NCI-H1092 treated with DMSO at 0.1 percent for 48 hours (cell line): ENCODE results near the gene DRD2.
"Not testable (repeated sequence)": the region's sequence is repeated elsewhere in the genome, so short reads cannot be mapped to it uniquely, and the experiment has no call there.

Experiments
- DNase-seq: peaks from one replicate; lab custom pipeline; 2025; lab: John Stamatoyannopoulos, UW

Gene DRD2

DNA sequence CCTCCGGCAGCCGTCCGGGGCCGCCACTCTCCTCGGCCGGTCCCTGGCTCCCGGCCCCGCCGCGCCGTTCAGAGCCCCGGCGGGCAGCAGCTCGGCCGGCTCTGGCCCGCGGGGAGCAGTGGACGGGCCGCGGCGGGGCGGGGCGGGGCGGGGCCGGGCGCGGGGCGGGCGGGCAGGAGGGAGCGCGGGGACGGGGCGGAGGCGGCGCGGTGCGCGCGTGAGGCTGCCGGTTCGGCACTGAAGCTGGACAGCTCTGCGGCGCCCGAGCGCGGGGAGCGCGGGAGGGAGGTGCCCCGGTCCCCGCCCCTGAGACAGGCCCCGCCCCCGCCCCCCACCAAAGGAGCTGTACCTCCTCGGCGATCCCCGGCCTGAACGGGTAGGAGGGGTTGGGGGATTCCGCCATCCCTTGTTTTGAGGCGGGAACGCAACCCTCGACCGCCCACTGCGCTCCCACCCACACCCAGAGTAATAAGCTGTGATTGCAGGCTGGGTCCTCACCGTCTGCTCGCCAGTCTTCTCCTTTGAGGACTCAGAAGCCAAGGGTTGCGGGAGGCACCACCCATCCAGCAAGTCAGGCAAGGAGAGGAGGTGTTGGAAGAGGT is at the start of gene DRD2:
DRD2 (minus strand) TSS at position 239 of the 602 bp plus-strand sequence. CDS start 50,747 bp downstream, outside the sequence.
- peak; percentile 20 for DNase-seq

DNA sequence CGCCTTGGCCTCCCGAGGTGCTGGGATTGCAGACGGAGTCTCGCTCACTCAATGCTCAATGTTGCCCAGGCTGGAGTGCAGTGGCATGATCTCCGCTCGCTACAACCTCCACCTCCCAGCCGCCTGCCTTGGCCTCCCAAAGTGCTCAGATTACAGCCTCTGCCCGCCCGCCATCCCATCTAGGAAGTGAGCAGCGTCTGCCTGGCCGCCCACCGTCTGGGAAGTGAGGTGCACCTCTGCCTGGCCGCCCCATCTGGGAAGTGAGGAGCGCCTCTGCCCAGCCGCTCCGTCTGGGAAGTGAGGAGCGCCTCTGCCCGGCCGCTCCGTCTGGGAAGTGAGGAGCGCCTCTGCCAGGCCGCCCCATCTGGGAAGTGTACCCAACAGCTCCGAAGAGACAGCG is 48.7 kb upstream of the DRD2 start:
- DNase-seq: not testable (repeated sequence)

DNA sequence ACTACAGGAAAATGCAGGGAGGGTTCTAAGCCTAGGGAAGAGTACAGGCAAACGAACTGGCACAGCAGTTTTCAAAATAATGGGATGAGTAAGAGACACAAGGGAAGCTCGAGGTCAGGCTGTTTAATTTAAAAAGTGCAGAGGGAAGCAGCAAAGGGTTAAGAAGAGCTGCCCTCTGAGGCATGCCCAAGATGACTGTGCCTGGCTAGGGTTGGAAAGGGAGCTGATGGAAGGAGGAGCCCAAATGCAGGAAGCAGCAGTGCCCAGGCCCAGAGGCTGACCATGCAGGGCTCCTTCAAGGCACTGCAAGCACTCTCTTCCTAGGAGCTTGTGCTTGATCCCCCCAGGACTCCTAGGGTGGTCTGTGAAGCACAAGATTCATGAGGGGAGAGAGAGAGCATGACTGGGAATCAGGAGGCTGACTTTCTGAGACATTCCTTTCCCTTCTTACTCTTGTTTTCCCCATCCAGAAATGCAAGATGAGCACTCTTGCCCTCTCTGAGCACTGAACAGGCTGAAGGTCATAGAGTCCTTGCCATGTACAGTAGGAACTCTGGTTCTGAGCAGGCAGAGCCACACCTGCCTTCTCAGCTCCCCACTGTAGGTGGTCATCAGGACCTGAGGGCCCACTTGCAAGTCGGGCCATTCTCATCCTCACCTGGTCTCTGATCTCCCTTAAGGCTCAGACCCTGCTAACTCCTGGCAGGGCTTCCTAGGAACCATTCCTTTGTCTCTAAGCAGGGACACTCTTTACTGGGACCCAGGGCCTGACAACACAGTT is 46.7 kb upstream of the DRD2 start:
- DNase-seq: no peak

DNA sequence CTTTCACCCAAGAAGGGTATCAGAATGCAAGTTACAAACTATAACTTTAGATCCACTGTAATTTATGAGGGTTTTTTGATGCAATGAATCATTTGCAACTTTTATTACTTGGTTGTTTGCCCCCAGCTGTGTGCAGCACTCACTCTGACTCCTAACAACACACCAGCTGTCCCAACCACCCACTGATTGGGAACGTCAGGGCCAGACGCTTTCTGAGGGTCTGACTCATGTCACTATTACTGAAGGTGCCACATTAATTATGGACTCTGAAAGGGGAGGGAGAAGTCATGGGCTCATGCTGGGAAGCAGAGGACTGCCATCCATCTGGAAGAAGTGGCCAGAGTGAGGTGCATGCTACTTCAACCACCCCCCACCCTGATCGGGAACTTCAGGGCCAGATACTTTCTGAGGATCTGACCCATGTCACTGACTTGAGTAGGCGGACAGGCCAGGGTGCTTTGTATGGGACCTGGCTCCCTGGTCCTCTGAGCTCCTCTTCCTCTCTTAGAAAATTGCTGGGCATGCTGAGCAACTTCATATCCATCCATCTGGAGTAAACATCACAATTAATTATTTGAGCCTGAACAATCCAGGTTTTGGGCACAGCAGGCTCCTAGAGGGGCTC is 44.9 kb upstream of the DRD2 start:
- no peak for DNase-seq

DNA sequence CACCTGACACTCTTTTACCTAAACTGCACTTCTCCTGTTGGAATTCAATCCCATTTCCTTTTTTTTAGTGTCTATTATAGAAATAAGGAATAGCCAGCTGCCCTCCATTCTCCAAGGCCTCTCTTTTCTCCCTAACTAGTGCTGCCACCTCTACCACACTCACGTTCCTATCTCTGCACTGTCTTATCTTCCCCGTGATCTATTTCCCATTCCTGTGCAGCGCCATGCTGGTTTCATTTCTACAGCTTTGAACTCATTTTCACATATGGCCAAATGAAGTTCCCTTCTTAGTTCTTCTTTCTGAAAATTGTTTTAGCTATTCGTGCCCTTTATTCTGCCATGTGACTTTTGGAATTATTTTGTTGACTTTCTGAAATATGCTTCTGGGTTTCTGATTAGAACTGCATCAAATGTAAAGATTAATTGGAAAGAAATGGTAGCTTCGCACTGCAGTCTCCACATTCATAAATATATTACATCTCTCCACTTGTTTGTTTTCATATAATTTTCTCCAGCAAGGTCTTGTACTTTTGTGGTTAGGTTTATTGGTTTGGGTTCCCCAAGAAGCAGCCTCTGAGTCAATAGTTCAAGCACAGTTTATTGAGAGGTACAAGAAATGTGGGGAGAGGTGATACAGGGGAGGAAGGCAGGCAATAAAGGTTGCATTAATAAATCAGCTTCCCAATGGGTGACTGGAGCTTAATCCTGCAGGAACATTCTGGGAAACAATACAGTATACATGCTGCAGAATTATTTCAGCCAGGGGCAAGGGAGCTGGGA is 43.7 kb upstream of the DRD2 start:
- no peak for DNase-seq

DNA sequence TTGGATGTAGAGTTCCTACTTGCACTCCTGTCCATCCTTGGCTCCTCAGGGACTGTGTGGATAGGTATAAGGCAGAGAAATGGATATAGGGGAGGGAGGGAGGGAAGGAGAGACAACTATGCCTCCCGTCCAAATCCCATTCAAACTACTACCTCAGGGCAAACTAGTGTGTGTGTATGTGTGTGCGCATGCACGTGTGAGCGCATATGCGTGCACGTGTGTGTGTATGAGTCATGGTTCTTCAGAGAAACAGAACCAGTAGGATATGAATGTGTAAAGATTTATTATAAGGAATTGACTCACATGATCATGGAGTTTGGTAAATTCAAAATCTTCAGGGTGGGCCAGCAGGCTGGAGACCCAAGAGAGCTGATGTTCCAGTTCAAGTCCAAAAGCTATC is 42.2 kb upstream of the DRD2 start:
- DNase-seq: no peak

DNA sequence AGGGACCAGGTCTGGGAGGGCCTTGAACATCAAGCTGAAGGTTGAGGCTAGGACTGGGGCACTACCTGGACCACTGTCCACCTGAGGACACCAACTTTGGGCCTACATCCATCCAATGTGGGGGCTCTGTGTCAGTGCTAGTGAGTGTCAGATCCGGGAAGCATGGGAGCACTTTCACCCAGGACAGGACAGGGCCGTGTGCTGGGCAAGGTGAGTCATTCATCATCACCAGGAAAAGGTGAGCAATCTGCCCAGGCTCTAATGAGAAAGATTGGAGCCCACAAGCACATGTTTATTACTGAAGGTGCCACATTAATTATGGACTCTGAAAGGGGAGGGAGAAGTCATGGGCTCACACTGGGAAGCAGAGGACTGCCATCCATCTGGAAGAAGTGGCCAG is 39.7 kb upstream of the DRD2 start:
- DNase-seq: no peak

DNA sequence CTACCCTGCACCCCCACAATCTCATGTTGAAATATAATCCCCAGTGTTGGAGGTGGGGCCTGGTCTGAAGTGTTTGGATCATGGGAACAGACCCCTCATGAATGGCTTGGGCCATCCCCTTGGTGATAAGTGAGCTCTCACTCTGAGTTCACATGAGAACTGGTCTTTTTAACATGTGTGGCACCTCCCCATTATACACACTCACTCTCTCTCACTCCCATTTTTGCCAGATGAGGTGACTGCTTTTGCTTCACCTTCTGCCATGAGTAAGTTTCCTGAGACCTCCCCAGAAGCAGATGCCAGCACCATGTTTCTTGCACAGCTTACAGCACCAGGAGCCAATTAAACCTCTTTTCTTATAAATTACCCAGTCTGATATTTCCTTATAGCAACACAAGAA is 32.1 kb upstream of the DRD2 start:
- no peak for DNase-seq

DNA sequence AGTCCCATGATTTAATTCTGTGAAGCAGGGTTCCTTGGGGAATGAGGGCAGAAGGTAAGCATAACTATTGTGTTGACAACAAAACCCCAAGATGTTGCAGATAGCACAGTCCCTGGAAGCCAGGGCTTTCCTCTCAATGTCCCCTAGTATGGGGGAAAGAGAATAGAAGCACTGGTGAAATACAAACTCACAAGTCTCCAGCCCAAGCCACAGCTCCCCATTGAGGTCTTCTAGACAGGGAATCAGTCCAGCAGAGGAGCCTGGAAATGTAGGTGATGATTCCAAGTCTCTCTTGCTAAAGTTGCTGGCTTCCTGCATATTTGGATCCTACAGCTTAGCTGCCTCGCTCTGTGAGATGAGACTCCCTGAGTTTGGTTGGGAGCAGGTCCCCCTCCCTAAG is 31.7 kb upstream of the DRD2 start:
- DNase-seq: no peak

DNA sequence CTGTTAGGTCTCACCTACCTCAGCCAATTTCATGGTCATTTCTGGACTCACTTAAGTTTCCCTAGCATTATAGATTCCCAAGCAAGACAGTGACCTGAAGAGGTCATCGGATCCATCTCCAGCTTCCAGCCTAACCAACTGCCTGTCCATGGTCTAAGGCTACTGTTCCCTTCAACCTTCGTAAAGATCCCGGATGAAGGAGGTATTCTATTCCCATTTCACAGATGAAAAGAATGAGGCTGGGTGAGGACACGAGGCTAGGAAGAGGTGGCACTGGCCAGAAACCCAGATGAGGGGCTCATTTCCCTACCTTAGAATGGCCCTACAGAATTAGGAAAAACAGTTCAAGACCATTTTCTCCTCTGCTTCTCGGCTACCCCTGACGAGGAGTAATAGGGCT is 31.3 kb upstream of the DRD2 start:
- DNase-seq: no peak

DNA sequence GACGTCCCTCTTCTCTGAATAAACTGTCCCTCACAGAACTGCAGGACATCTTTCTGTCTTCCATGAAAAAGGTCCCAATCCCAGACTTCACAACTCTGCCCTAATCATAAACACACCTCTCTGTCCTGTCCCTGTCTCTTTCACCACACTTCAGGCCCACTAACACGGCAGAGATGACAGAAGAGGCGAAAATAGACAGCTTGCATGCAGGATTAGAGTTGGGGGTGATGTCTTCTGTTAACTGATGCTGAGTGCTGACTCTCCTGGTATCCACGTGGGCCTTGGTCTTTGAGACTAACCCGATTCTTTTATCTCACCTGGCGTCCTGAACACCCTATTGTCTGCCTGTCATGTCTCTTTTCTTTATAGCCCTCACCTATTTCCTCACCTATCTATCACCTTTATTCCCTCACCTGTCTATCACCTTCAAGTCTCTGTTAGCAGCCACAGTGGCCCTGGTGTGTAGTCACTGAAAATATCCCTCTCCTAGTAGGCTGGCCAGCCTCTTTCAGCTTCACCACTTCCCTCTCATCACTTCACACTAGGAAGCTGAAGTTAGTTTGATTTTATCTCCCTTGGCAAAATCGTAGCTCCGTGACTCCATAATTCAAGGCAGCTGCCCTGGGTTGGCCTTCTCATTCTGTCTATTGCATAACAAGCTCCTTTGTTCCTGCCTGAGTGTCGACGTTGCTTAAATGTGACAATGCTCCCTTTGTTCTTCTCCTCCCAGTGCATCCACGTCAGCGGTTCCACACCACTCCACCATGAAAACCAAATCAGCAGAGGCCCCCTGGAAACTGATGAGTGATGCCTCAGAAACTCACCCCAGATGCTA is 30.6 kb upstream of the DRD2 start:
- no peak for DNase-seq

DNA sequence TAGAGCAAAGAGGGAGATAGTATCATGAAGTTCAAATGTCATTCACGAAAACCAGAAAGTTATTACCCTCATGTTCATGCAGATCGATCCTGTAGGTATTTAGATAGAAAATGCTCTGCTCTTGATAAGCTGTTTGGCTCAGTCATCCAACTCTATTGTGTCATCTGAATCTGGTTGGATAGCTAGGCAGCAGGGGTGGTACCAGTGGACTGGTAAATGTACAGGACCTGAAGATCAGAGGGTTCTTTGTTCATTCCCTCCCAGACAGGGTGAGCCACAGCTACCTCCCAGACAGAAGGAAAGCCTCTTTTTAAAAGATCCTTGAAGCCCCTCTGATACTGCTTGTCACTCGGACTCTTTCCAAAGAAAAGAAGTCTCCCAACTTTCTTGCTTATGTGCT is 29.8 kb upstream of the DRD2 start:
- no peak for DNase-seq

DNA sequence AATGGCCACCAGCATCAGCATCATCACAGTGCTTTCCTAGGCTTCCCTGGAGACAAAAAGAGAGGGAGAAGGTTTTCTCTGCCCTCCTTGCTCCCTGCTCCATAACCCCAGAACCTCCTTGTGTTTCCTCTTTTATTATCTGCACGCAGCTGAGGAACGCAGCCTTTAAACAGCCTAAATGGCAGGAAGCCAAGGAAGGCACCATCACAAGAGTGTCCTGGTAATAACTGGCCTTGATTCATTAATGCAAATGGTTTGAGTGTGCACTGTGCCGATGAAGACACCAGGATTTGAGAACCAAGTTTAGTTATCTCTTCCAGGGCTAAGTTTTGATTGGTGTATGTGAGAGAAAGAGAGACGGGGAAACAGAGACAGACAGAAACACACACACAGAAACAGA is 29.4 kb upstream of the DRD2 start:
- DNase-seq: no peak

DNA sequence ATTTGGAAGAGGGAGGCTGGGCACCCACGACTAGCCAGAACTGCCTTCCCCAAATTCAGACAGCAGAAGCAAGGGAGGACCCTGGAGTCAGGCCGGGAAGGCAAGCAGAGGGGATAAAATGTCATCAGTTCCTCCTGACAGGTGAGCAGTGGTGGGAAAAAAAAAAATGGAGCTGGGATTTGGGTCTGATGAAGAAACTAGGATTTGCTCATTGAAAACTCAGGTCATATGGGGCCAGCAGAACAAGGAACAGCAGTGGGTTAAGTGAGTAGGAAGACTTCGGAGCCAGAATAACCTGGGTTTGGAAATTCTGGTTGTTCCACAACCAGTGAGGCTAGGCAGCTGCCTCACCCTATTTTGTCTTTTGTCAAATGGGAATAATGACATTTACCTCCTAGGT is 28.9 kb upstream of the DRD2 start:
- DNase-seq: no peak

DNA sequence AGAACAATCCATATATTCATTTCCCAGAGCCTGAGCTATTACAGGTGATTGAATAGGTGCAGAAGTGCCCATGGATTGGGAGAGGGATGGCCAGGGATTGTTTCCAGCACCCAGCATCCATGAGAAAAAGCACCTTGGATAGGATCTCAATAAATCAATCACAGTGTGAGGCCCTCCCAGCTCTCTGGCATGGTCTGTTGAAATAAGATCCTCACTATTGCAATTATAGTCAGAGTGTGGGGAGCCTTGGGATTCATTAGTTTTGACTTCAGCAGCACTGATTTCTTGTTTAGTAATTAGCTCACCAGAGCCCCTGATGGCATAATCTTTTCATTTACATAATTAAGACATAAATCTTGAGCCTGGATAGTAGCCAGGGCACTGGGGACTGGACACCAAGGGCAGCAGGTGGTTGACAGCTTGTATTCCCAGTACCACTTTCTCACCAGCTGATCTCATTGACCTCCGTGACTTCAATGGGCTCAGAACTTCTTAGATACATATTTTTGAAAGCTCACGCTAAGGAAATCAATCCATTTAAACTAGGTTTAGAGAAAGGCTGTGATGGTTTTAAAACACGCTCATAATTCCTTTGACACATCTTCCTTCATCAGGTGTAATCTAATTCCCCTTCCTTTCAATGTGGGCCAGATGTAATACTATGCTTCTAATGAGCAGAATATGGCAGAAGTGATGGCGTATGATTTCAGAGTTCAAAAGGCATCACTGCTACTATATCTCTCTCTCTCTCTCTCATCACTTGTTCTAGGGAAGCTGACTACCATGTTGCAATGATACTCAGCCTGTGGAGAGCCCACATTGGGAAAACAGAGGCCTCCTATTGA is 22.1 kb upstream of the DRD2 start:
- peak; percentile 7 for DNase-seq

DNA sequence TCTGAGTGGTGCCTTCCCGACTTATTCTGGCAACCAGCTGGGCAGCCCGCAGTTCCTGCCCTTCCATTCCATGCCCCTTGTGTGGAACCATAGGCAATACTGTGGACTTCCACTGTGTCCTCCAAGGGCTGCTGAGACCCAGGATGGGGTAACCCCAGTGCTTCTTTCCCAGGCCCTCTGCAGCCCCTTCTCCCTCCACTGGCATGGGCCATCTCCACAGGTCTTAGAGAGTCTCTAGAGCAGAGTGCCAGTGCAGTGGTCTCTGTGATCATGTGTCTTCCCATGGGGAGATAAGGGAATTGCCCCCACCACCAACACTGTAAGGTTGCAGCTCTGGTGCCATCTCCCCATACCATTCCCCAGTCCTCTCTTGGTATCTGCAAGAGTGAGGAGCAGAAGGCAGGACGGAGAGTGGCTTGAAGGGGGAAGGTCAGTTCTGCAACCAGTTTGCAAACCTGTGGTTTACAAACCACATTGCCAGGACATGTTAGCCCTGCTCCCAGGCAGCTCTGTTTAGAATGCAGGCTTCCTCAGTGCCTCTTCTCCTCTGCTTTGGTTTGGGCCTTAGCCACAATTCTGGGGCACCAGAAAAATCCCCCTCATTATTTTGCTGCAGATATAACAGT is 20.9 kb upstream of the DRD2 start:
- DNase-seq: no peak

DNA sequence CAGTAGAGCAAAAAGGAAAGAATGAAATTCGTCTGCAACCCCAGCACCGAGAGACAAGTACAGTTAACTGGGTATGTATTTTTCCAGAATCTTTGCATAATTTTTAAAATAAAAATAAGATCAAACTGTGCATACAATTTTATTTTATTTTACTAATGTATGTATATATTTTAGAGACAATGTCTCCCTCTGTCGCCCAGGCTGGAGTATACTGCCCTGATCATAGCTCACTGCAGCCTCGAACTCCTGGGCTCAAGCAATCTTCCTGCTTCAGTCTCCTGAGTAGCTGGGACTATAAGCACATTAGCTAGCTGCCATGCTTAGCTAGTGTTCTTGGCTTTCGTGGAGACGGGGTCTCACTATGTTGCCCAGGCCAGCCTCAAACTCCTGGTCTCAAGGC is 18.8 kb upstream of the DRD2 start:
- no peak for DNase-seq

DNA sequence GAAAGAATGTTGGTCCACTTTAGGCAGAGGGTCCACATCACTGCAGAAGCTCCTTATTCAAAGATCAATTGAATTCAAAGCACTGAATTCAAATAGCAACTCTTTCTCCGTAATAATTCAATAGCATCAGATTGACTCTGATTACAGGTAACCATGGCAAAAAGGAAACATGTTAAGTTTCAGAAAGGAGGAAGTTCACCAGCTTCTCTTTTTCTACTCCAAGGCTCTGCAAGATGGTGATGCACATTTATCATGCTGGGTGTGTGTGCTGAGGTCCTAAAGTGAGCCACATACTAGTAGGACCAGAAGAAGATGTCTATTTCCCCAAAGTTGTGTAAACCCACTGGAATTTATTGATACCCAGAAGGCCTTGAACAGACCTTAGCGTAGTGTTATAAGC is 18.0 kb upstream of the DRD2 start:
- no peak for DNase-seq

DNA sequence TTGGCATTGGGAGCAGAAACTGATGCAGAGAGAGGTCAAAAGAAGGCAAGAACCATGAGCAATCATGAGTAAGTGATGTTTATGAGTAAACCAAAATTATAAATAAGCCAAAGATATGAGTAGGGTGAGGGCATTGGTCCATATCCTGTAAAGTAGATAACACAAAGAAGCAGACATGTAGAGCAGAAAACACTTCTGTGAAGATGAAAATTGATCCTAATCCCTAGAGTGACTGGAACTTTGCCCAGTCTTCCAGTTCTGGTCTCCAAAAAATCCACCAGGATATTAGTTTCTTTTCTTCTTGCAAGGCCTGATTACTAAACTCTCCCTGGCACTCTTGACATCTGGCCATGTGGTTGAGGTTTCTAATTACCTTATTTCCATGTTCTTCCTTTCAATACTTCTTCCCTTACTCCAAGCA is 13.7 kb upstream of the DRD2 start:
- DNase-seq: peak; percentile 5

DNA sequence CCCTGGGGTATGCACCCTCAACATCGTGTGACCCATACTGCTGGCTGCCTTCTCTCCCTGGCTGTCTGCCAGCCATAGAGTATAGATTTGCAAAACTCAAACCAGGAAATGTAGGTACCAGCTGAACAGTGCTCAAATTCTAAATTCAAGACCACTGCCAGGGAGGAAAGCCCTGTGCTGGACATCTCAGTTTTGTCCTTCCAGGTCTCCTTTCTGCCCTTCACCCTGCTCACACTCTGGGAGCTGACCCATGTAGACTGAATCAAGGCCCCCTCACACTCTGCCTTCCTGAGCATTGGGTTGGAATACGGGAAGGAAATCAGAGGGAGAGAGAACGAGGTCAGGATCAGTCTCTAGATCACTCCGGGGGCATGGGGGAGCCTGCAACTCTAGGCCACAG is 12.4 kb upstream of the DRD2 start:
- DNase-seq: no peak
